HTERT RPE-1 (cell line): ENCODE measurements around the gene CFAP97.
"Not testable (repeated sequence)": the region's sequence is repeated elsewhere in the genome, so short reads cannot be mapped to it uniquely, and the experiment has no call there.

Experiments used
- in situ Hi-C: fragments of 300-500 bp; cut with MboI; formaldehyde crosslinking; loops from 4 replicates; pipeline ENCODE4 v1.14.3; 2020; ENCODE audit warnings: low sequenced_read_pairs

Gene CFAP97

GRCh38 chr4:185142912-185143600, 60.7 kb downstream of the CFAP97 start, which contains the start of gene SLC25A4:
TSS of gene SLC25A4 (plus strand) at chr4:185143266. CDS start at chr4:185143373, 107 bp downstream.
- in situ Hi-C loops = no loop called here

DNA sequence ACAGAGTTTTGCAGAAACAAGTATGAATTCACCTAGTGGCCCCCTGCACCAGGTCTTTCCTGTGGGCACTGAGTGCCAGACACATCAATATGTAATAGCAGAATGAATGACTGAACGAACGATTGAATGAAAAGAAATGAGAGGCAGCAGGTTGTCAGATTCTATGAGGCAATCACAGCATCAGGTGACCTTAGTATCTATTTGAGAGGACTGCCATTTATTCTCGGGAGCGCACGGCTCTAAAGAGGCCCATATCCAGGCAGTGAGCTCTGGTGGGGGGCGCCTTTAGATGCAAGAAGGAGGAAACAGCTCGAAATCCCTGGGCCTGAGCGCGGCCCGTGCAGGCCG, 61.3 kb downstream of the CFAP97 start:
- in situ Hi-C loops = no loop called here

DNA sequence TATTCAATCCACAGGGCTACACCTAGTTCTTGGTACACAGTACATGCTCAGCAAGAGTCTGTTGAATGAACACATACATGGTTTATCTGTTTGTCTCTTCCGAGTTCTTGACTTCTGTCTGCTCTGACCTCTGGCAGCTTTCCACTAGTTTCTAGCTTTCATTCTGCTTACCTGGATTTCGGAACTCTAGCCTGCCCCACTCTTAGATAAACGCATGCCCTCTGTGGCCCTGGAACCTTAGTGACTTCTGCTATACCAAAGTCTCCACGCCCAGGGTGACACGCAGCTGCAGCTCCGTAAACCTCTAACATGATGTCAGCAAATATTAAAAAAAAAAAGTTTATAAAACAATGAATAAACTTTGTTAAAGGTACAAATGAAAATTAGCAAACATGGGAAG, 62.0 kb downstream of the CFAP97 start:
- in situ Hi-C loops = no loop called here

DNA sequence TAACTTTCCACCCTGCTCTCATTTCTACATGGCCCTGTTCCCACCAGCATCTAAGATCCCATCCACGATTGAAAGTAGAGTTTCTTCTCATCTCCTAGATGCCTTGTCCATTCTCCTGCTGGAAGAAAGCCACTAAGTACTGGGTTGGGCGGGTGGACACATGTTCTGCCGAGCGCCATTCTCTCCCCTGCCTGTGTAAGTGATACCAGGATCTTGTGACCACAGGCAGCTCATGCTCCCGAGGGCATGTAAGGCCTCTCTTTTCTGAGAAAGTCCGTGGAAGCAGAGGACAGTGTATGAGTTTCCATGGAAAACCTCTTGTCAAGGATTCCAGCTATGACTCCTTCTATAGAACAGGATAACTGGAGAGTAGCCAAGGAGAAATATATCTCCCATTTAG, 64.1 kb downstream of the CFAP97 start:
- in situ Hi-C loops = no loop called here

GRCh38 chr4:185138161-185138560, 65.6 kb downstream of the CFAP97 start:
- in situ Hi-C loops = no loop called here

GRCh38 chr4:185137233-185137925, 66.4 kb downstream of the CFAP97 start:
- in situ Hi-C loops = no loop called here

DNA sequence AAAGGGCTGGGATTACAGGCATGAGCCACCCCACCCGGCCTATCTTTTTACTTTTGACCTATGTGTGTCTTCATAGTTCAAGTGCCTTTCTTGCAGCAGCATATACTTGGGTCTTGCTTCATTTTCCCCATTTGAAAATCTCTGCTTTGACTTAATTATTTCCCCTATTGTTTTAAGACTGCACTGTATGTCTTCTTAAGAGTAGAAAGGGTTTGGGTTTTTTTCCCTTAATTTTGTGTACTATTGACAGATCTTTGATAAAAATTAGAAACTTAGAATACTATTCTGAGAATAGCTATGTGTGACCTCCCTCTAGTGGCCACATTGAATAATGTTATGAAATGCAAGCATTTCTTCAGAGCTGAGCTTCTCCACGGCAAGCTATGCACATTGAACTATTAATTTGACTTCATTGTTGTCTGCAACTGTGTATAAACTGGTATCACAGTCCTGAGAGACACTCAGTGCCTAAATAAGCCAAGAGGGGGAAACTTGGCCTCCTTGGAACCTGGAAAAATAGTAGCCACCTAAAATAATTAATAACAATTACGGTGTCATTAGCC, 69.4 kb downstream of the CFAP97 start:
- in situ Hi-C loops = no loop called here

GRCh38 chr4:185128272-185129119, 75.3 kb downstream of the CFAP97 start:
- in situ Hi-C loops = no loop called here

DNA sequence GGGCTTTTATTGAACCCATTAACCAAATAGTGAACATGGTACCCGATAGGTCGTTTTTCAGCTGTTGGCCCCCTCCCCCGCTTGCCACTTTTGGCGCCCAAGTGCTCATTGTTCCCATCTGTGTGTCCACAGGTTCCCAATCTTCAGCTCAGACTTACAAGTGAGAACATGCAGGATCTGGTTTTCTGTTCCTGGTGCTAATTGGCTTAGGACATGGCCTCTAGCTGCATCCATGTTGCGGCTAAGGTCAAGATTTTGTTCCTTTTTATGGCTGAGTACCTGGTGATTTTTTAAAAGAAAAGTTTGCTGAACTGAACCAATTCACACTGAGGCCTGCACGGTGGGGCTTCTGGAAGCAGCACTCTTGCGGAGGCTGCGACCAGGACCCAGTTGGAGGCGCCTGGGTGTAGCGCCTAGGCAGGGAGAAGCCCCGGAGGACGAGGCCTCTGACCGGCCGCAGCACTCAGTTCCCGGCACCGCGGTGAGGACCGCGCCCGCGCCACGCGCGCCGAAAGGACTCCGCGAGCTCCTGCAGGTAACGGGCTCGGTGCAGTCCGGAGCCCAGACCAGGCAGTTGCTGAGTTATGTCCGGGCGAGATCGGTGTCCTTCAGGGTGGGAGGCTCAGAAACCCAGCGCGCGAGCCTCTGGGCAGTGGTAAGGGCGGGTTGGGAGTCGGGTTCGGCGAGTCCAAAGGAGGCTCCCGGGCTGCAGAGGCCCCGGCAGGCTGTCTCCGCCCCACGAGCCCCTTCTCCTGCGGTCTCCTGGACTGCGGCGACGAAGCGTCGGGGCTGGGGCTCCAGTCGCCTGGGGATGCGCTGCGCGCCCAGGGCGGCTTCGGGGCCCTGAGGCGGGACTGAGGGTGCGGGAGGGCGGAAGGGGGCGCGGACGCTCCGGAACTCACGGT, 76.5 kb downstream of the CFAP97 start:
- in situ Hi-C loops = no loop called here

GRCh38 chr4:185124006-185124405, 79.8 kb downstream of the CFAP97 start:
- in situ Hi-C loops = no loop called here

DNA sequence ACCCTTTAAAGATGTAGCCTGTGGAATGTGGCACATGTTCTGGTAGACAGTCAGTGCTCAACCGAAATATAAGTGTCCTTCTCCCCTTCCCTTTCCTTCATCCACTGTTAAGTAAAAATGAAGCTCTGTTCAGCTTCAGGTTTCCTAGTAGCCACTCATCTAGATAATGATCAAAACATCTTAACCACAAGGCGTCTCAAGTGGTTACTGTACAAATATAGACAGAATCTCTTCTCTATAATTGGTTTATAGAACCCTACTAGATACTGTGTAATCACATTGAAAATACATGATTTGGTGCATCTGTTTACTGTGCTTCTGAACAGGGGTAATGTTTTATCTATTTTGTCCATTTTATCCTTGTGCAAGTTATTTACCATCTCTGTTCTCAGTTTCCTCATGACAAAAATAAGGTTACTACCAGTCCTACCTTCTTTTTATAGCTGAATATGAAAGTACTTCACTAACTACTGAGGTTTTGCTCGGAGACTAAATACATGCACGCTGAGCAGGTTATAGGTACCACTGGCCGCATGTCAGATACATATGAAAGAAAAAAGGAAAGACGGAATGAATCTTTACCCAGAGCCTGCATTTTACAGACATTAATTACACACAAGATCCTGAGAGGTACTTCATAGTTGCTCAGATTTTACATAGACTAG, 81.0 kb downstream of the CFAP97 start:
- in situ Hi-C loops = no loop called here

GRCh38 chr4:185120631-185120946, 83.2 kb downstream of the CFAP97 start:
- in situ Hi-C loops = no loop called here

- in situ Hi-C loops = no loop called here
These were observed 83.7 kb downstream of the CFAP97 start for GRCh38 chr4:185119927-185120630.

DNA sequence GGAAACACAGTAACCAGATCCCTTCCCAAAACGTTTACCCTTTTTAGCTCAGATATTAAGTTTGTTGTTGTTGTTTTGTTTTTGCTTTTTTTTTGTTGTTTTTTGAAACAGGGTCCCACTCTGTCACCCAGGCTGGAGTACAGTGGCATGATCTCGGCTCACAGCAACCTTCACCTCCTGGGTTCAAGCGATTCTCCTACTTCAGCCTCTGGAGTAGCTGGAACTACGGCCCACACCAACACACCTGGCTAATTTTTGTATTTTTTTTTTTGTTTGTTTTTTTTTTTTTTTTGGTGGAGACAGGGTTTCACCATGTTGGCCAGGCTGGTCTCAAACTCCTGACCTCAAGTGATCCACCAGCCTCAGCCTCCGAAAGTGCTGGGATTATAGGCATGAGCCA, 84.3 kb downstream of the CFAP97 start:
- in situ Hi-C loops = not testable (repeated sequence)

DNA sequence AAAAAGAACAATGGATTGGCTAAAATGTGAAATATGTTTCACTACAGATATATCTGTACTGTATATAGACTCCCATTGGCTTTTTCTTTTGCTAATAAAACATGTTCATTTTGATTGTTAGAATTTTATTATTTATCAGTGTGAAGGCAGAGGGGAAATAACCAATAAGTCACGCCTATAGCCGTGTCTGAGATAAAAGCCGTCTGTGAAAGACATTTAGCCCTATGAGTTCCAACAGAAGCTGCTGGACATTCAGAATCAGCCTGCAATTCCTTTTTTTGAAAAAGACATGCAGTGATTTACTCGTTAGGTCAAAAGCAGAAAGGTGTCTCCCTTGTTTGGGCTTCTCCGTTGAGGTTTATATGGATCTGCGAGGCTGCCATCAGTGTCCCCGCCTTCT, 84.9 kb downstream of the CFAP97 start:
- in situ Hi-C loops = no loop called here

- in situ Hi-C loops = no loop called here
These were observed 86.4 kb downstream of the CFAP97 start for GRCh38 chr4:185117300-185117934.

DNA sequence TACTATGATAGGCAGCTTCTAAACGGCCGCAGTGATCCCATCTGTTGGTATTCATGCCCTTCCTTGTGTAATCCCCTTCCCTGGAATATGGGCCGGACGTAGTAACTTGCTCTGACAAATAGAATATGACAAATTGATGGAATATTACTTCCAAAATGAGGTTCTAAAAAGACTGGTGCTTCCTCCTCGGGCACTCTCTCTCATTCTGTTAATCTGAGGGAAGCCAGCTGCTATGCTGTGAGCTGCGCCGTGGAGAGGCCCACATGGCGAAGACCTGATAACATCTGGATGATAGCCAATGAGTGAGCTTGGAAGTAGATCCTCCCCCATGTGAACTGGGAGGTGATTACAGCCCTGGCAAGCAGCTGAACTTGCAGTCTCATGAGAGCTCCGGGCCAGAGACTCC, 88.0 kb downstream of the CFAP97 start:
- in situ Hi-C loops = no loop called here

GRCh38 chr4:185113340-185113739, 90.5 kb downstream of the CFAP97 start:
- in situ Hi-C loops = no loop called here

DNA sequence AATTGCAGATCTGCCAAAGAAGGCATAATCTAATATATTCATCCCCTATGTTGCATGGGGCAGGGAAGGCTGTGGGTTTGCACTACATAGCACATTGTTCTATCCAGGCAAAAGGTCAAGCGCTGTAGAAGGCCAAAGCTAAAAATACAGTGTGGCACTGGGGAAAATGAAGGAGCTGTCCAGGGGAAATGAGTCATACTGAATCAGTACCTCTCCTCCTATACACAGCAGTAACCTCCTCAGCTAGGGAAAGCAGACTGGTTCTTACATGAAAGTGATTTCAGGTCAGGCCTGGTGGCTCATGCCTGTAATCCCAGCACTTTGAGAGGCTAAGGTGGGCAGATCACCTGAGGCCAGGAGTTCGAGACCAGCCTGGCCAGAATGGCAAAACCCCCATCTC, 91.7 kb downstream of the CFAP97 start:
- in situ Hi-C loops = no loop called here
